ENCODE measurements around the gene OVOL1.

The OVOL1 gene

GRCh38 chr11:65778431-65778900 lies 8.4 kb upstream of the OVOL1 start:
- DNase-seq, result no peak

DNA sequence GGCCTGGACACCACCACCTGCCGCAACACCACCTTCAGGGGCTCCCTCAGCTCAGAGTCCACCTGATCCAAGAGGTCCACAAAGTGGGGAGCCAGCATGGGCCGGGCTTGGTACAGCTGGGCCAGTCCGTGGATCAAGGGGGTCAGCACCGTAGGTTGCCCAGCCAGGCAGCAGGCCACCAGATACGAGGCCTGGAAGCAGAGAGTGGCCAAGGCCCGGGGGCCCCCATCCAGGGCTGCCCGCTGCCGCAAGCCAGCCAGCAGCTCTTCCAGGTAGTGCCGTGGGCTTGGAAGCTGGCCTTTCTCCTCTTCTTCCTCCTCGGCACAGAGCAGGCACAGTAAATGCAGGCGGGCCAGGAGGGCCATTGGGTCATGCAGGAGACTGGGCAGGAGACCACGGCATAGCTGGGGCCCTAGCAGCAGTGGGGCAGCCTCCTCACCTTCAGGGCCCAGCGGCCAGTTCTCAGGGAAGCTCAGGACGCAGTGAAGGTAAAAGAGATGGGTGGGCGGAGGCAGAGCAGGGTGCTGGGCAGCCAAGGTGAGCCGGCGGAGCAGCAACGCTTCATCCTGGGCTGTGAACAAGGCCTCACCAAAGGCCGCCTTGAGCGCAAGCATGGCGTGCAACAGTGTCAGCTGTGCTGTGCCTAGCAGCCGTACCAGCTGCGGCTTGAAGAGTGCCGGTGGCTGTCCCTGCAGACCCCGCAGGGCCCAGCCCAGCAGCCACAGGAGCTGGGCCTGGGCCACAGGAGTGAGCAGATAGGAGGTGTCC lies 7.8 kb upstream of the OVOL1 start:
- no peak for DNase-seq

- DNase-seq, result no peak
Observed at GRCh38 chr11:65779669-65779918, 7.3 kb upstream of the OVOL1 start.

DNA sequence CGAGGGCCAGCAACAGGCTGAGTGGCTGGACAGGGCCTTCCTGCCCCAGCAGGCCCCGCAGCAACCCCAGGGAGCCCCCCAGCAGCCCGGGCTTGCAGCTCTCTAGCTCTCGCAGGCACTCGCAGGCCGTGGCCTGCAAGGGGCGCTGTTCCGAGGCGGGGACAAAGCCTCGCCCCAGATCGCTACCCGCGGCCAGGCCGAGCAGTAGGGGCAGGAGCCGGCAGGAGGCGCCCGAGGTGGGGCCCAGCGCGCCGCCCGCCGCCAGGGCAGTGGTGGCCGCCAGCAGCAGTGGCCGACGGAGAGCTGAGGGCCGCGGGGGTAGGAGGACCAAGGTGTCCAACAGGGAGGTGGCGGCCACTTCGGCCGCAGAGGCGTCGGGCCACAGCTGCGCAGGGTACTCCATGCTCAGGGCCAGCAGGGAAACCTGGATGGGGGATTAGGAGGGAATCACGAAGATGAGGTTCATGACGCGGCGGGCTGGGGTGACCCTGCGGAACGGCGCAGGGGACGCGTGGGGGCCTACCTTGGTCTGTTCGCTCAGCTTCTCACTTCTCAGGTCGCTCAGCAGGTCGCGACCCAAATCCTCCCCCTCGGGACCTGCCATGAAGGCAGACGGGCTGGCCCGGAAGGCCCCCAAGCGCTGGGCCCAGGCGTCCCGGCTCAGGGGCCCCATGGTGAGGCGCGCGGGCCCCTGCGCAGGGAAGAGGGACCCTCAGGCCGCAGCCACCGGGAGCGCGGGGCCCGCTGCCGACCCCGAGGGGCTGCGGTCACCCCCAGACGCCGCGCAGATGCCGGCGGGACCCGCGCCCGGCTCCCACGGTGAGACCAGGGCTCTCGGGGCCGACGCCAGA lies 6.7 kb upstream of the OVOL1 start:
- DNase-seq, result peak; percentile 72

GRCh38 chr11:65780770-65781151 lies 6.1 kb upstream of the OVOL1 start, which contains the start of gene AP5B1:
Gene AP5B1, minus strand, starts transcription at chr11:65780976. Its CDS starts 385 bp downstream, at chr11:65780591.
- peak; percentile 57 for DNase-seq

DNA sequence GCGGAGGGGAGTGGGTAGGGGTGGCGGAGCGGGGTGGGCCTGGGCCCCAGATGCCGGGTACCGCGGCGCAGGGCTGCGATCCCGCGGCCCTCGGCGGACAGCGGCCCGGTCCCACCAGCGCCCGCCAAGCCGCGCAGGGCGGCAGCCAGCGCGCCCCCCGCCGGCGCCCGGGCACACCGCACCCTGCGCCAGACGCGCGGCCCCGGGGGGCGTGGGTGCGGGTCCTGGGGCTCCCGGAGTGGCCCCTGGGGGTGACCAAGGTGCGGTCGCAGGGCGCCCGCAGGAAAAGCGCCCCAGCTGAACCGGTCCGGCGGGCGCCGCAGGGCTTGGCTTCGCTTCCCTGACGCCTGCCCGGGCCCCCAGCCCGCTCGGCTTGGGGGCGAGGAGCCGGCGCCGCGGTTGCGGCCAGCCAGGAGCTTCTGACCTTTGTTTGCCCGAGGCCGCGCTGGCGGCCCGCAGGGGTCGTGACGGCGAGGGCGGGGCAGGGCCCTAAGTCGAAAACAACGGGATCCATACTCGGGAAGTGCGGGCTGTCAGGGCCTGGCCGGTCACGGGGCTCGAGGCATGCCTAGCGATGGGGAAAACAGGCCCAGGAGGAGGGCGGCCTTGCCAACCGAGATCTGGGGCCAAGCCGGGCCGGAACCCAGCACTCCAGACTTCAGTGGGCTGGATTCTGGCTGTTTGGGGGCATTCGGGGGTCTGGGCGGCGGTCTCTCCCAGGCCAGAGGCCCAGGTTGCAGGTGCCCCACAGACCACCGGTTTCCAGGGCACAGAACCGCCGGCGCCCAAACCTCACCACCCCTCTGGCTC lies 5.5 kb upstream of the OVOL1 start:
- DNase-seq, result peak; percentile 32

DNA sequence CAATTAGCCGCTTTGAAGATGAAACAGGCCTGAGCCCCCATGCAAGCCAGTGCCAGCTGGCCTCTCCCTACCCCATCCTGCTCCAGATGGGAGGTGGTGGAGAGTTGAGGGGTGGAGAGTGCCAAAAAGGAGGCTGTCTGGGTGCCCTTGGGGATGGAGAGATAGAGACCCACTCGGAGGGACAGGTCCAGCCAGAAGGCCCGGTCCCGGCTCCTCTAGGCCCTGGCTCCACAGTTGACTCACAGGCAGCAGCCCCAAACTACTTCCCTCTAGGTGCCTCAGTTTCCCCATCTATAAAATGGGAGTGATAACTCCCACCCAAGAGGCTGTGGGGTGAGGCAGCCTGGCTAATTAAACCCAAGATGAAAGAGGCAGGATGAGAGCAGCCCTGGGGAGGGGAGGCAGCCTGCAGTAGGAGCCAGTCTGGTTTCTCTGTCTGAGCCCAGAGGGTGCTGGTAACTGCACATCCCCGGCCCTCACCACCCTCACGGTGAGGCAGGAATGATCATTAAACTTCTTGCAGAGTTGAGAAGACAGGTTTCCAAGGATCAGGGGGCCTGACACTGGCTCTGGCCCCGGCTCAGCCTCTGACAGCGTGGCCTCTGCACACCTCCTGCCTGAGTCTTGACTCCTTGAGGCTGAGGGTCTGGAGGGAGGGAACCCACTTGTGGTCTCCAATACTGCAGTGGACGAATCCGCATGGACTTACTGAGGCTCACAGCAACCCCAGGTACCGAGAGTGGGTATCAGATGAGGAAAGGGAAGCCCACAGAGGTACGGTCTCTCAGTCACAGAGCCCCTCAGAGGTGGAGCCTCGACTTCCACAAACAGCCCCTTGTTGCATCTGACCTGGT lies 4.7 kb upstream of the OVOL1 start:
- DNase-seq, result no peak

DNA sequence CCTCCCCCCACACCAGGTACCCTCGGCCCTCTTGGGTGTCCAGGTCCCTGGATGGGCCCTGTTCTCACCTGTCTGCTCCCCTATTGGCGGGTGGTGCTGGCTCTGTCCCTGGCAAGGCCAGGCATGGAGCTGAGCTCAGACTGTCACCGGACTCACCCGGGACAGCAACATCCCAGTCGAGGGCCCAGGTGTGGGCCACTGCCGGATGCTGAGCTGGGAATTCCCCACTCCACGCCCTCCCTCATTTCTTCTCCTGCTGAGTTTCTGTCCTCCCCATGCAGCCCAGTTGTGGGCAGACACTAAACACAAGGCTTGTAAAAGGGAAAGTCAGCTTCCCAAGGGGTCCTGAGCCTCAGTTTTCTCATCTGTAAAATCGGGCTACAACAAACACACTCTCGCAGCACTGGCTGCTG lies 4.0 kb upstream of the OVOL1 start:
- no peak for DNase-seq

DNA sequence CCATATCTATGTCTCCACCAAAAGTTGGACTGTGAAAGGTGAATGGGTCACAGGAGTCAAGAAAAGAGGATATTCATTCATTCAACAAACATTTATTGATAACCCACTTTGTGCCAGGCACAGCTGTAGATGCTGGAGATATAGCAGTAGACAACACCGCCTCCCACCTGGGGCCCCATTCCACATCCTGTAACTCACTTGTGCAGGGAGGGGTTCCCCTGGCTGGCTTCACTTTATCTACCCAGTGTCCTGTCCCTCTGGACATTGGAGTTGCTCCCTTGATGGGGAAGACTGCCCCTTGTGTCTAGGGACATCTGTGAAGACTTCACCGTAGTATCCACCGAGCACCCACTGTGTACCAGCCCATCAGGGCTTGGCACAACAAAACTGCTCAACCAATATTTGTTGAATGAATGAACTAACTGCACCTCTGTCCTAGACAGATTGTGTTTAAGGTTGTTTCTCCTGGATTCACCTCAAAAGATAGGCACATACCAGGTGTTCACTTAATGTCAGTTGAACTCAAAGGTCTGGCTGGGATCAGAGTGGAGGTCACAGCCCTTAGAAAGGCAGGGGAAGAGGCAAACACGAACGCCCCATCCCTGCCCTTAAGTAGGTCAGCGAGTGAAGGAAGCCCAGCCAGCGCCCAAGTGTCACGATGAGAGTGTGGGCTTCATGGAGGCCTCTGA lies 1.4 kb upstream of the OVOL1 start:
- DNase-seq, result no peak

DNA sequence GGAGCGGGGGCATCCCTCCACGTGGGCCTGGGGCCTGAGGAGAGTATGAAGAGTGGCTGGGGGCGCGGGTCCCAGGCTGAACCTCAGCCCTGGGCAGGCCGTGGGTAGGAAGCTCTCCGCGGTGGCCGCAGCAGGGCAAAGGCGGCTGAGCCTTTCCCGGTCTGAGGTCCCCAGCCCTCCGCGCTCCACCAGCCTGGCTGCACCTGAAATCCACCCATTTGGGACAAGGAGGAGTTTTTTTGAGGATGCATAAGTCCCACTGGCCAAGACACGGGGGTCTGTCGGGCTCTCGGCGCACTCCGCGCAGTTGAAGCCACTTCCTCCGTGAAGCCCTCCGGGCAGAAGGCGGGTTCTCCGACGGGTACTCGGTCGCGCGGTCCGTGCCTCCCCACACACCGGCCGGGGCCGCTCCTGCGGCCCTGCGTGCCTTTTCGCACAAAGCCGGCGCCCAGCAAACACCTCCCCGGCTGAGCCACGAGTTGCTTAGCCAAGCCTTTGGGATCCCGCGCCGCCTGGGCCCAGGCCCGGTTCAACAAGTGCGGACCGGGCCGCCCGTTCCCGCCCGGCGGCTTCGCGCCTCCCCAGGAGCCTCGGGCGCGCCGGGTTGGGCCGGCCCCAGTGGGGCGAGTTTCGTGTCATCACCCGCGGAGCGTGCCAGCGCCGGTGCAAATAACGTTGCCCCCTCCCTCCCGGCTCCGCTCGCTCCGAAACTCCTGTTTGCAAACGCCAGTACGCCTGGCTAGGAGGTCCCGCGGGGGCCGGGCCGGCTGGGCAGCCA lies 666 bp upstream of the OVOL1 start:
- no peak for DNase-seq

- DNase-seq, result no peak
Observed at GRCh38 chr11:65787649-65788622, 1.1 kb downstream of the OVOL1 start.

DNA sequence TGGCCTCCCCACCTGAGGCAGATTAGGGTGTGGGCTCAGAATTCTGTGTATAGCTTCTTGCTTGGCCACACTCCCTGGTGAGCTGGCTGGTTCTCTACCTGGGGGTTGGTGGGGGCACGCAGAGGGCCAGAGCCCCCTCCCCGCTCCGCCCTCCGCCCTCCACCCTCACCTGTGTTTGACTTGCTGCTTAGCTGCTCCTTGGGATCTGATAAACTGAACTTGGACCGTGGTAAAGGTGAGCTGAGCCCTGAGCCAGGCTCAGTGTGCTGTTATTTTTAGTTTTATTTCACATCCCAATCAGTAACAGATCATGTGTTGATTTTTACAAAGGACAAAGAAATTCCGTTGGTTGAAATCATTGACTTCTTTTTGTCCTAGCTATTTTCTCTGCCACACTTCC lies 2.0 kb downstream of the OVOL1 start:
- DNase-seq, result no peak

DNA sequence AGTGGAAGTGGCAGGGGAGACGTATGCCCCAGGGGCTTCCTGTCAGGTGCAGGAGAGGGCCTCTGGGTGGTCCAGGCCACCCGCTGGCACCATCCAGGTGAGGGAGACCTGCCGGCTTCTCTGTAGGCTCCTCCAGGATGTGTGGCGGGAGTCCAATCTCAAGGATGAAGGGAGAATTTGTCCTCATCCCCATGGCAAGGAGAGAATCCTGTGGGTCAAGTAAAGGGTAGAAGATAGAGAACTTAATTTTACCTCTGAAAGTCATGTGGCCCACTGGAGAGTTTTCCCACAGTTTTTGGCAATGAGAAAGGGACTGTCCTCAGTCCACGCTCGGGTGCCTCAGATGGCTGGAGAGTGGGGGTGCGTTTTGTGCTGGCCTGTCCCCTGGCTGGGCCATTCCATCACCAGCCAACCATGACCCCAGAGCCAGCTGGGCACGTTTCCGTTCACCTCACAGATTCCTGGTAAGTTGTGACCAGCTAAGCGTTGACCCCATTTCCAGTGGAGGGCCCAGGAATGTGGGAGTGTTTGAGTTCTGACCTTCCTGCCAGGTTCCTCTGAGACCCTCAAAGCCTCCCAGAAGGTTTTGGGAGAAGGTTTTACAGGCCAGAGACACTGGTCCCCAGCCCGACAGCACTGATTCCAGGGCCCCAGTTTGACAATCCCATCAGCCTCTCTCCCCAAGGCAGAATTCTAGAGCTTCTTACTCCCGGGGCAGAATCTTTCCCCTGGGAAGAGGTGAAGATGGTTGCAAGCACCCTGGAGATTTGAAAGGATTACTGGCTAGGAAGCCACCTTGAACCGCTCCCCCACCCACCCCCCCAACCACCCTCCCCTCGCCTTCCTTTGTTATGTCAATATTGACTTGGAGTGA lies 2.6 kb downstream of the OVOL1 start:
- no peak for DNase-seq

- no peak for DNase-seq
Observed at GRCh38 chr11:65790104-65790901, 3.4 kb downstream of the OVOL1 start.

DNA sequence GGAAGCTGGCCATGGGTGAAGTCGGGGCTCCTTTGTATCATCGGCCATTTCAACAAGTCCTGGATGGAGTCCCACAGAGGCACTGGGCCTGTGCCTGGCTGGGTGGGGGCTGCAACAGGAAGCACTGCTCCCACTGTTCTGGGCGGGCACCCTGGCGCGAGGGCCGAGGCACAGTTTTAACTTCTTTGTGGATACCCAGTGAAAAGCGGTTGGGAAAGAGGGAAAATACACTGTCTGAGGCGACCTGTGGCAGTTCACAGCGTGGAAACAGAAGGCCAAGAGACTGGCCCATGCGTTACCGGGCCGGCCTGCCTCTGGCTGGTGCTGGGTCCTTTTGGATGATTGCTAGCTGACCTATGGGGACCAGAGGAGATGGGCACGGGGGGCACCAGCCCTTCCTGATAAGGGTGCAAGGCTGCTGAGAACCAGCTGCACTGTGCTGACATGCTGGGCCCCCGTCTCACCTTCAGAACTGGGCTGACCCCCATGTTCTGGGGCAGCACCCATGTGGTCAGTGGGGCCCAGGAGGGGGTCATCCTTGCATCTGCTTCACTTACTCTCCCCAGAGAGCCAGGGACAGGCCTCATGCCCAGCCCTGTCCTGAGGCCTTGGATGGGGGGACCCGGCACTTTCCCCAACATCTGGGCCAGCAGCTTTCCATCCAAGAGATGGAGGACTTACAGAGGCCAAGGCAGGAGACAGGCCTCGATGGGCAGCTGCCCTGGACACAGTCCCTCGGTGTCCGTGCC lies 4.2 kb downstream of the OVOL1 start:
- no peak for DNase-seq

DNA sequence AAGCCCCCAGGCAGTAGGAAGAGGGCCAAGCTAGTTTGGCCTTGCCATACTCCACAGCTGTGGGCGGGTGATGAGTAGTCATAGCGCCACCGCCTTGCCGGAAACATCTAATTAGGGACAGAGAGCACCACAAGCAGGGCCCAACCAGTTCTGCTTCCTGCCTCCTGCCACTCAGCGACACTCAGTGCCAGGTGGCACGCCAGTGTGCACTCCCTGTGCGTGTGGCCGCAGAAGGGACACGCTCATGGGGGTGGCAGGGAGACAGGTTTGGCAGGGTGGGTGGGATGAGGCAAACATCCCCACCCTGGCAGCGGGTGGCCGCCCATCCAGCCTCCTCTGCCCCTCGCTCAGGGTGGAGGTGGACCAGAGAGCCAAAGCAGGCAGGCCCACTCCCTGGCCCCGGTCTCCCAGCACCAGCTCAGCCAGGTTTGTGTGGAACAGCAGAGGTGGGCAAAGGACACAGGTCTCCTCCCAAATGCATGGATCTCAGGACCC lies 4.9 kb downstream of the OVOL1 start:
- no peak for DNase-seq

GRCh38 chr11:65792456-65792855 lies 5.6 kb downstream of the OVOL1 start:
- DNase-seq, result no peak

Measured in NCI-H345 (cell line).